ENCODE results near the gene NDE1.

DNA sequence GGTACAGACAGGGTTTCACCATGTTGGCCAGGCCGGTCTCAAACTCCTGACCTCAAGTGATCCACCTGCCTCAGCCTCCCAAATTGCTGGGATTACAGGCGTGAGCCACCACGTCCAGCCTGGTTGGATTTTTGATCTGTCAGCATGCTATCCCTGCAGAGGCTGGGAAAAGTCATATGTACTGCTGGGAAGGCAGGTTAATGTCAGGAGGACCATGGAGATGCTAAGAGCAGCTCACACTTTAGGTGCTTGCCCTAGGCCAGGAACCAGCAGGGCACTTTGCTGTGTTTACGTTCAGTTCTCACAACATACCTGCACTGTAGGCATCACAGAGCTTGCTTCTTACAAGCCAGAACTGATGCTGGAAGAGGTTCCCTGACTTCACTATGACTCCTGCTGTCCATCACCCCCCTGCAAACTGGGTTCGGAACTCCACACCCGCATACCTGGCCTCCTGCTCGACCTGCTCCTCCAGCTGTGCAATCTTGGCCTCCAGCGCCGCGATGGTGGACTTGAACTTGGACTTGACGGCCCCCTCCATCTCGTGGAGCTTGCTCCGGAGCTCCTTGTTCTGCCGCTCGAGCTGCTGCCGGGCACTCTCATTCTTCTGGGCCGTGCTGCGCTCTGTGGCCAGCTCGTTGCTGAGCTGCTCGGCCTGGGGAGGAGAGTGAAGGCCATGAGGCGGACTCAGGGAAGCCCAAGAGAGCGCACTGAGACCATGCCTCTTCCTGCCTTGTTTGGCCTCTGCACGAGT lies 66.8 kb downstream of the NDE1 start:
- TF ChIP-seq, protein P1, sequence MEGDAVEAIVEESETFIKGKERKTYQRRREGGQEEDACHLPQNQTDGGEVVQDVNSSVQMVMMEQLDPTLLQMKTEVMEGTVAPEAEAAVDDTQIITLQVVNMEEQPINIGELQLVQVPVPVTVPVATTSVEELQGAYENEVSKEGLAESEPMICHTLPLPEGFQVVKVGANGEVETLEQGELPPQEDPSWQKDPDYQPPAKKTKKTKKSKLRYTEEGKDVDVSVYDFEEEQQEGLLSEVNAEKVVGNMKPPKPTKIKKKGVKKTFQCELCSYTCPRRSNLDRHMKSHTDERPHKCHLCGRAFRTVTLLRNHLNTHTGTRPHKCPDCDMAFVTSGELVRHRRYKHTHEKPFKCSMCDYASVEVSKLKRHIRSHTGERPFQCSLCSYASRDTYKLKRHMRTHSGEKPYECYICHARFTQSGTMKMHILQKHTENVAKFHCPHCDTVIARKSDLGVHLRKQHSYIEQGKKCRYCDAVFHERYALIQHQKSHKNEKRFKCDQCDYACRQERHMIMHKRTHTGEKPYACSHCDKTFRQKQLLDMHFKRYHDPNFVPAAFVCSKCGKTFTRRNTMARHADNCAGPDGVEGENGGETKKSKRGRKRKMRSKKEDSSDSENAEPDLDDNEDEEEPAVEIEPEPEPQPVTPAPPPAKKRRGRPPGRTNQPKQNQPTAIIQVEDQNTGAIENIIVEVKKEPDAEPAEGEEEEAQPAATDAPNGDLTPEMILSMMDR (IDR thresholded peaks at IDR 0.05), result no peak
- no peak for TF ChIP-seq EZH2 (IDR thresholded peaks at IDR 0.05; ENCODE audit: borderline replicate concordance, insufficient read depth, low read depth, low read length, poor library complexity, severe bottlenecking)
